ENCODE data around the gene SMCO2. TPM values are rescaled to one million over a fixed set of nuclear protein-coding genes. Genes with fewer than 3 reads are reported as not detected.

Gene SMCO2
- total and polyA plus RNA-seq, 2 of the 8 experiments (the other 6 are each of a cell fraction or from before 2014, with no cell fraction given), result 0.24 to 0.80 TPM

GRCh38 chr12:27455589-27455988 is 9.1 kb downstream of the SMCO2 start:
- Histone ChIP-seq H2AFZ (ENCODE audit: low read length) (no peak overlapping the region), H2BK120ac (replicated peaks; ENCODE audit: low read depth, low read length) (no peak overlapping the region), H2BK20ac (ENCODE audit: low read length) (no peak overlapping the region), H3K4me3 (ENCODE audit: extremely low read depth in 1 of 4, insufficient read depth in 2 of 4, low read depth in 3 of 4, low read length in 4 of 4) (no peak overlapping the region), H4K20me1 (replicated peaks in 1 of 2; ENCODE audit: control insufficient read depth in 1 of 2, insufficient read depth in 2 of 2, low read length in 2 of 2) (no peaks in the 10 kb centered on the region), H4K5ac (ENCODE audit: insufficient read length, low read depth, low read length) (no peak overlapping the region), H3K23me2 (ENCODE audit: low read depth, low read length) (no peaks in the 10 kb centered on the region), H3K9ac (replicated peaks in 1 of 4; ENCODE audit: extremely low read depth in 1 of 4, low read depth in 3 of 4, low read length in 3 of 4) (no peak overlapping the region), H3K27ac (ENCODE audit: low read depth, low read length) (no peak overlapping the region), H3K79me1 (ENCODE audit: low read depth, low read length) (no peaks in the 10 kb centered on the region), H3K27me3 (replicated peaks in 1 of 4; ENCODE audit: control insufficient read depth in 3 of 4, extremely low read depth in 1 of 4, insufficient read depth in 3 of 4, low read length in 3 of 4) (no peaks in the 10 kb centered on the region), H2BK15ac (ENCODE audit: low read length) (no peak overlapping the region), H3K79me2 (ENCODE audit: control insufficient read depth in 1 of 2, insufficient read depth in 2 of 2, low read length in 2 of 2) (no peaks in the 10 kb centered on the region), H2BK12ac (ENCODE audit: low read depth, low read length) (no peak overlapping the region), H3K18ac (ENCODE audit: extremely low read depth, low read length) (no peak overlapping the region), H3K14ac (ENCODE audit: insufficient read length) (no peak overlapping the region), H4K8ac (ENCODE audit: extremely low read depth, insufficient read depth, low read length) (no peak overlapping the region), H3K23ac (ENCODE audit: insufficient read length) (no peak overlapping the region), H4K91ac (replicated peaks; ENCODE audit: insufficient read length, low read length) (no peak overlapping the region), H2AK5ac (ENCODE audit: low read depth, low read length) (no peak overlapping the region), H3K56ac (replicated peaks; ENCODE audit: insufficient read length, low read depth, low read length) (no peak overlapping the region), H2BK5ac (ENCODE audit: low read depth, low read length) (no peak overlapping the region), H3K4me1 (replicated peaks in 1 of 4; ENCODE audit: control insufficient read depth in 3 of 4, insufficient read depth in 4 of 4, low read length in 3 of 4) (no peaks in the 10 kb centered on the region), H3K4ac (replicated peaks; ENCODE audit: insufficient read length, low read depth, low read length) (no peak overlapping the region), H3K4me2 (ENCODE audit: insufficient read depth in 1 of 2, low read depth in 2 of 2, low read length in 2 of 2) (no peak overlapping the region), H3K36me3 (ENCODE audit: control insufficient read depth in 2 of 4, insufficient read depth in 4 of 4, low read length in 3 of 4) (no peaks in the 10 kb centered on the region), H3K9me3 (ENCODE audit: insufficient read depth in 2 of 2, low read depth in 1 of 2, low read length in 1 of 2) (no peaks in the 10 kb centered on the region)
- TF ChIP-seq RBBP5 (IDR thresholded peaks at IDR 0.05; ENCODE audit: borderline replicate concordance, low read depth, low read length) (no peak), TBP (IDR thresholded peaks at IDR 0.05; ENCODE audit: low read depth, low read length) (no peak)
- ChIA-PET POLR2A (ENCODE audit: partially characterized antibody) (no interaction called here), CTCF (ENCODE audit: partially characterized antibody) (no interaction called here)
- FAIRE-seq (no peak), DNase-seq (ENCODE audit: low read depth in 1 of 2, low spot score in 2 of 2) (no peak)
- WGBS, 2 experiments (ENCODE audit: extremely low coverage in 1 of 2, insufficient coverage in 1 of 2, insufficient read length in 1 of 2, insufficient replicate concordance in 2 of 2, low coverage in 1 of 2, low lambda C conversion rate in 2 of 2, missing lambda C conversion rate in 1 of 2), result 100% methylated on average over 3 of the region's 3 CpGs; no CpG with 5 or more reads in 1 of the 2 experiments

Data from H1 (cell line).